Thoracic aorta (tissue), 2 donors: ENCODE measurements around the gene LRRN4CL. TPM values are rescaled to one million over a fixed set of nuclear protein-coding genes. Genes with fewer than 3 reads are reported as not detected.

ENCODE experiments used
- ATAC-seq: fragments of 150-250 bp; one replicate; pipeline ENCODE4 v1.8.0; 2017; ENCODE audit warnings: low read depth; ENCODE audit not compliant: insufficient number of reproducible peaks, low FRiP score
- DNase-seq: peaks from one replicate; pipeline ENCODE4 v3.0.0-alpha.2; 2020; ENCODE audit warnings: low spot score
- H3K27ac ChIP-seq, 2 donors: fragments of 200-600 bp; sonication (generic); 1 replicate in 1 of 2; 2 replicates in 1 of 2; pipeline ENCODE4 v1.5.1; 2016; ENCODE audit warnings: mild to moderate bottlenecking in 2 of 2, moderate library complexity in 2 of 2
- H3K27me3 ChIP-seq: fragments of 200-600 bp; sonication (generic); replicated peaks from 2 replicates; pipeline ENCODE4 v1.6.0; 2016; ENCODE audit warnings: mild to moderate bottlenecking; ENCODE audit not compliant: insufficient read depth
- H3K36me3 ChIP-seq: fragments of 200-600 bp; sonication (generic); one replicate; pipeline ENCODE4 v1.5.1; 2016
- H3K4me1 ChIP-seq, 2 donors: fragments of 200-600 bp; sonication (generic); 1 replicate in 1 of 2; 2 replicates in 1 of 2; pipeline versions ENCODE4 v1.5.1 to v1.6.0; 2016; ENCODE audit warnings: low read depth in 2 of 2, mild to moderate bottlenecking in 1 of 2; ENCODE audit not compliant: control insufficient read depth in 1 of 2
- H3K4me3 ChIP-seq: fragments of 200-600 bp; sonication (generic); 2 replicates; pipeline ENCODE4 v1.5.1; 2016; ENCODE audit warnings: mild to moderate bottlenecking
- H3K9me3 ChIP-seq: fragments of 200-600 bp; sonication (generic); 2 replicates; pipeline ENCODE4 v1.5.1; 2016
- total RNA-seq, 2 donors: library from RNA; depleted of rRNA; stranded (reverse); fragments of >200 nt; gene quantifications; one replicate each; pipeline versions ENCODE4 v1.1.0 to v1.2.3, GENCODE V29; 2016
- TF ChIP-seq, protein P1 (sequence below): fragments of 200-600 bp; sonication (generic); IDR thresholded peaks from one replicate; pipeline ENCODE4 v1.5.1; 2019; ENCODE audit warnings: antibody characterized with exemption

The LRRN4CL gene
- total RNA-seq, 2 donors from 2014 or later: 10.5 to 22.5 TPM

DNA sequence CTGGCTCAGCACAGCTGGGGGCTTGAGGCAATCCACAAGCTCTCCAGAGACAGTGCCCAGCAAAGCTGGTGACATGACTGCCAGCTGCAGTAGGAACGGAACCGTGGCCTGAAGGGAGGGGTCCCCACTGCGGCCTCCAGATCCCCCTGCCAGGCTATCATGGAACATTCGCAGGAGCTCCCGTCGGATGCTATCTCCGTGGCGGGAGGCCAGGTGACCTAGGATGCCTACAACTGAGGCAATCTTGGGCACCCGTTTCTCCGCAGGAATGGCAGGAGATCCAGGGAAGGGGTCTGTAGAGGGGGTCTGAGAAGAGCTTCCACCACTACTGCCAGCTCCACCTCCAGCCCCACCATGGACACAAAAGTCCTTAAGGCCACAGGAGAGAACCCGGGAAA lies 40.4 kb downstream of the LRRN4CL start:
- ATAC-seq: no peak
- Histone ChIP-seq H3K27ac (no peak overlapping the region), H3K4me1 (peaks cover 12 to 37% of the 10 kb centered on the region in 2 donors), H3K27me3 (no peaks in the 10 kb centered on the region), H3K36me3 (peaks cover 14% of the 10 kb centered on the region), H3K9me3 (no peaks in the 10 kb centered on the region), H3K4me3 (no peak overlapping the region)
- TF ChIP-seq, protein P1, sequence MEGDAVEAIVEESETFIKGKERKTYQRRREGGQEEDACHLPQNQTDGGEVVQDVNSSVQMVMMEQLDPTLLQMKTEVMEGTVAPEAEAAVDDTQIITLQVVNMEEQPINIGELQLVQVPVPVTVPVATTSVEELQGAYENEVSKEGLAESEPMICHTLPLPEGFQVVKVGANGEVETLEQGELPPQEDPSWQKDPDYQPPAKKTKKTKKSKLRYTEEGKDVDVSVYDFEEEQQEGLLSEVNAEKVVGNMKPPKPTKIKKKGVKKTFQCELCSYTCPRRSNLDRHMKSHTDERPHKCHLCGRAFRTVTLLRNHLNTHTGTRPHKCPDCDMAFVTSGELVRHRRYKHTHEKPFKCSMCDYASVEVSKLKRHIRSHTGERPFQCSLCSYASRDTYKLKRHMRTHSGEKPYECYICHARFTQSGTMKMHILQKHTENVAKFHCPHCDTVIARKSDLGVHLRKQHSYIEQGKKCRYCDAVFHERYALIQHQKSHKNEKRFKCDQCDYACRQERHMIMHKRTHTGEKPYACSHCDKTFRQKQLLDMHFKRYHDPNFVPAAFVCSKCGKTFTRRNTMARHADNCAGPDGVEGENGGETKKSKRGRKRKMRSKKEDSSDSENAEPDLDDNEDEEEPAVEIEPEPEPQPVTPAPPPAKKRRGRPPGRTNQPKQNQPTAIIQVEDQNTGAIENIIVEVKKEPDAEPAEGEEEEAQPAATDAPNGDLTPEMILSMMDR: no peak
- DNase-seq: no peak

DNA sequence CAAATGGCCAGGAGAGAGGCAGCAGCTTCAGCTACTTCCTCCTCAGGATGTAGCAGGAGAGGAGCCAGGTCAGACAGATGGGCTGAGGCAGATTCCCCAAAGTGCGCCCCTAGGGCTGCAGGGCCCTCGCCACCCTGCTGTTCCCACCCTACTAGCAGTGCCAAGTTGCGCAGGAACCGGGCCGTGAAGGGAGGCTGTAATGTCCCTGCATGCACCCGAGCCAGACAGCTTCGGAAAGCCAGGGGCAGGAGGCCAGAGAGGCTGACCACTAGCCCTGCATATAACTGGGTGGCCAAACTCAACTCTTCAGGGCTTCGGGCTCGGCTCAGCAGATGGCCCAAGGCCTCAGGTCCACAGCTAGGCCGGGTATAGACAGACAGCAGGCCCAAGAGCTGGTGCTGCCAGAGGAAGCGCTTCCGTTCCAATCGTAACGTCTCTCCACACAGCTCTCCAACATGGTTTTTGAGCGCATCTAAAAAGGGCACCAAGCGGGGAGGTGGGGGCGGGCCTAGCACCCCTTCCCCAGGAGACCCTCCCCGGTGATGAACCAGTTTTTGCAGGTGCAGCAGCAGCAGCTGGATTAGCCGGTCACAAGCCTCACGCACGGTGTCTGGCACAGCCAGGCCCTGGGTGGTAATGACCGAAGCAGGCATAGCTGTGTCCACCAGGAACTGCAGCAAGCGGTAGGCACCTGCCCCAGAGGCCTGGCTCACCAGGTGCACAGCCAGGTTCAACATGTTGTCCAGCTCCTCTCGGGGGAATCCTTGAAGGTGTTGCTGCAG lies 41.0 kb downstream of the LRRN4CL start:
- no peaks in the 10 kb centered on the region for H3K27me3 ChIP-seq
- ATAC-seq: no peak
- no peaks in the 10 kb centered on the region for H3K9me3 ChIP-seq
- no peak for DNase-seq
- H3K4me1 ChIP-seq: peaks cover 12 to 37% of the 10 kb centered on the region in 2 donors
- H3K4me3 ChIP-seq: no peak overlapping the region
- peaks cover 14% of the 10 kb centered on the region for H3K36me3 ChIP-seq
- TF ChIP-seq, protein P1: no peak
- H3K27ac ChIP-seq: no peak overlapping the region

- Histone ChIP-seq H3K9me3 (no peaks in the 10 kb centered on the region), H3K4me3 (no peak overlapping the region), H3K4me1 (peaks cover 12 to 36% of the 10 kb centered on the region in 2 donors), H3K27me3 (no peaks in the 10 kb centered on the region), H3K36me3 (peaks cover 18% of the 10 kb centered on the region), H3K27ac (no peak overlapping the region)
- ATAC-seq (no peak), DNase-seq (no peak)
- TF ChIP-seq, protein P1: no peak
Measured at GRCh38 chr11:62647609-62648005, 41.7 kb downstream of the LRRN4CL start.

GRCh38 chr11:62646825-62647608 lies 42.3 kb downstream of the LRRN4CL start:
- TF ChIP-seq, protein P1: no peak
- Histone ChIP-seq H3K27me3 (no peaks in the 10 kb centered on the region), H3K4me1 (peaks cover 8 to 30% of the 10 kb centered on the region in 2 donors), H3K4me3 (peak overlapping the region; percentile 94), H3K36me3 (peaks cover 21% of the 10 kb centered on the region), H3K27ac (peak overlapping the region; percentile 34 to 52), H3K9me3 (no peaks in the 10 kb centered on the region)
- ATAC-seq: no peak
- no peak for DNase-seq
